Non-pigmented ciliary epithelial cell (primary cell): ENCODE data around the gene ERF.

Experiments
- DNase-seq: peaks from one replicate; pipeline ENCODE4 v3.0.0-alpha.2; 2010; ENCODE audit warnings: low read depth

The ERF gene

DNA sequence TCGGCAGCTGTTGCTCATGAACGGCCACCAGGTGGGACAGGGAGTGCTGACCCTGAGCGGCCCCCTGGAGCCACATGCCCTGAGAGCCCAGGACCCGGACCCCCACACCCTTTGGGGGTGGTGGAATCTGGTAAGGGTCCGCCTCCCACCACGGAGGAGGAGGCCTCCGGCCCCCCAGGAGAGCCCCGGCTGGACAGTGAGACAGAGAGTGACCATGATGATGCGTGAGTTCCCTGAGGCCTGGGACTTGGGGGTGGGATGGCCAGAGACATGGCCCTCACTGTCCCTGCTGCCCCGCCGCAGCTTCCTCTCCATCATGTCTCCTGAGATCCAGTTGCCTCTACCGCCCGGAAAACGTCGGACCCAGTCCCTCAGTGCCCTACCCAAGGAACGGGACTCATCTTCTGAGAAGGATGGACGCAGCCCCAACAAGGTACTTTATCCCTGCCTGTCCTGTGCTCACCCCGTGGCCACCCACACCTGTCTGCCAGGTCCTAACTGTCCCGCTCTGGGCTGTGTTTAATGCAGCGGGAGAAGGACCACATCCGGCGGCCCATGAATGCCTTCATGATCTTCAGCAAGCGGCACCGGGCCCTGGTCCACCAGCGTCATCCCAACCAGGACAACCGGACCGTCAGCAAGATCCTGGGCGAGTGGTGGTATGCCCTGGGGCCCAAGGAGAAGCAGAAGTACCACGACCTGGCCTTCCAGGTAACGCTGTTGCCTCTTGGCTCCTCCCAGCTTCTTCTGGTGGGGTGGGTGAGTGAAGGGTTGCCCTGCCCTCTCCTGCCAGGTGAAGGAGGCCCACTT, 32.3 kb upstream of the ERF start:
- no peak for DNase-seq

DNA sequence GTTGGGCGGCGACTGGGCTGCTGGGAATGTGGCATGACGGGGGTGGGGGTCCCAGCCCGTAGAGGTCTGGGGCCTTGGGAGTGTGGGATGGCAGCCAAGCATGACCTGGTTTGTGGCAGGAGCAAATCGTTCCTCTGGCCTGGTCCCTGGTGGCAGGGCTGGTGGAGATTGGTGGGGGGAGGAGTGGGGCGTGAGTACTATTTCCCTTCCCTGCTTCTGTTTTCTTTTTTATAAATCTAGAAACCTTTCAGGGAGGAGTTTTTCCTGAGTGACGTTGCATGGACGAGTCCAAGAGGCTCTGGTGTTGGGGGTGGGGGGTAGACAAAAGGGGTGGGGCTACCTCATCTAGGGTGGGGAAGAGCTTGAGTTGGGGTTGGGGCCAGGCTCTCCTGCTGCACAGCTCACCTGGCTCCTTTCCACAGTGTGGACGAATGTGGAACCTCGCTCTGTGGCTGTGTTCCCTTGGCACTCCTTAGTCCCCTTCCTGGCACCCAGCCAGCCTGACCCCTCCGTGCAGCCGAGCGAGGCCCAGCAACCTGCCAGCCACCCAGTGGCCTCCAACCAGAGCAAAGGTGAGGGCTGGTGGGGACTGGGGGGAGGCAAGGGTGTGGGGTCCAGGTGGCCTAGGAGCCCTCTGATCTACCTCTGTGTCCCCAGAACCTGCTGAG, 31.6 kb upstream of the ERF start:
- no peak for DNase-seq

DNA sequence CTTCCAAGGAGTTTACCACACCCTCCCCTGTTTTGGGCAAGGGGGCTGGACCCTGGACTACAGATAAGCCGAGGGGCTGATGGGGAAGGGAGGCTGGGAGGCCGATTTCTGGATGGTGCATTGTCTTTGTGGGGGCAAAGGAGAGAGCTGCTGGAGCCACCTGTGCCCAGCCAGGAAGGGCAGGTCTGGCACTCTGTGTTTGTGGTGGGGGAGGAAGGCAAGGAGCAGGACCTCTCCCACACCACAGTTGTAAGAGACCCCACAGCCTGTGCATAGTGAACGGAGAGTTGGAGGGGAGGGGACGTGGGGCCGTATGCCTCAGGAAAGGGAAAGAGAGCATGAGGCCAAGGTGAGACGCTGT, 31.0 kb upstream of the ERF start:
- DNase-seq: no peak

DNA sequence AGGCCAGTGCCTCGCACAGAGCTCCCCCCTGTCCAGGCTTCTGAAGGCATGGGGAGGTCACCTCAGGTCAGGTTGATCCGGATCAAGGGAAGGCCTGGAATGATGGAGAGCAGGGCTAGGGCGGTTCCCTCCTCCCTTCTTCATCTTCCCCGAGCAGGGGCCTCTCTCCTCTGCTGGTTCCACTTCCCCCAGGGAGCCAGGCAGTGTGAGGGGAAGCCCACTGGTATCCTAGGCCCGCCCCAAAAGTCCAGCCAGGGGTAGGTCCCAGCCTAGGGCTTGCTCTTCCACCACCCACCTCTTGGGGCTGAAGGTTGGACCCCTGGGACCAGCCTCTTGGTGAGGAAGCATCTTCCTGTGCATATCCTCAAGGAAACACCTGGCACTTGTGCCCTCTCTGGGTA, 30.6 kb upstream of the ERF start:
- no peak for DNase-seq

DNA sequence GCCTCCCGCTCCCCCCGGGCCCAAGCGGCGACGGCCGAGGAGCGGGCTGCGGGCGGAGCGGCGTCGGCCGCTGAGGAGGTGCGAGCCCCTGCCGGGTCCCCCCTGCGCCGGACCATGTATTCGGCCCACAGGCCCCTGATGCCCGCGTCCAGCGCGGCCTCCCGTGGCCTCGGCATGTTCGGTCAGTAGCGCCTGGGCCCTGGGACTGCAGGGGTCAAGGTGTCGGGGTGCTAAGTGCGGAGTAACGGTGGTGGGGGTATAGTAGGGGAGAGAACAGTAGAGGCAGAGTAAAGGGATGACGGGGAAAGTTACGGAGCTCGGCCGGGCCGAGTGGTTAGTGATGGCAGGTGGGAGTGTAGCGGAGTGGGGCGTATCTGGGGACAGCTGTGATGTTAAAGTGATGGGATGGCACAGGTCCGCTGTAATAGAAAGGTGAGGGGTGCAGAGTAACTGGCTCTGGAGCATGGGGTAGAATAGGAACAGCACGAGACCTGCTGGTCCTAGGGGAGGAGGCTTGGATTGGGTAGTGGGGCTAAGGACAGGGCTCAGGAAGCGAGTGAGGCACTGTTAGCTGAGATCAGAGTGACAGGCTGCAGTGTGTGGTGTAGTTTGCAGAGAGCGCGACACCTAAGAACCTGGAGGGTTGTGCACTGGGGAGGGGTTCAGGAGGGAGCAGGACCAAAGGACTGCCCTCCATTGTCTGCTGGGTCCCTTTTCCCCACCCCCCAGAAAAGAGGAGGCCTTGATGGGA, 29.8 kb upstream of the ERF start:
- DNase-seq: no peak

DNA sequence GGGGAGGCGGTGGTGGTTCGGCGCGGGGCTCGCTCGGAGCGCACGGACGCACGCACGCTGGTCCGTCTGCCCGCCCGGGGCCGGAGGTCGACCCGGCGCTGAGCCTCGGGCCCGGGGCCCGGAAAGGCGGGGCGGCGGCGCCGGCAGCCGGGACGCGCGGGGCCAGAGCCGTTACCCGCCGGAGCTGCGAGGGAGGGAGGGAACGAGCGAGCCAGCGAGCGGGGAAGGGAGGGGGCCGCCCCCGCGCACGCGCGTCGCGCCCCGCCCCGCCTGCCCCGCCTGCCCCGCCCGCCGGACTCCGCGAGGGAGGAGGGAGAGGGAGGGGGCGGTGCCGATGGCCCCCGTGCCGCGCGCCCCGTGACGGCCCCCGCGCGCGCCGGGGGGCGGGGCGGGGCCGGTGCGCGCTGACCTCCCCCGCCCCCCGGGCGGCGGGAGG, 29.2 kb upstream of the ERF start:
- no peak for DNase-seq

DNA sequence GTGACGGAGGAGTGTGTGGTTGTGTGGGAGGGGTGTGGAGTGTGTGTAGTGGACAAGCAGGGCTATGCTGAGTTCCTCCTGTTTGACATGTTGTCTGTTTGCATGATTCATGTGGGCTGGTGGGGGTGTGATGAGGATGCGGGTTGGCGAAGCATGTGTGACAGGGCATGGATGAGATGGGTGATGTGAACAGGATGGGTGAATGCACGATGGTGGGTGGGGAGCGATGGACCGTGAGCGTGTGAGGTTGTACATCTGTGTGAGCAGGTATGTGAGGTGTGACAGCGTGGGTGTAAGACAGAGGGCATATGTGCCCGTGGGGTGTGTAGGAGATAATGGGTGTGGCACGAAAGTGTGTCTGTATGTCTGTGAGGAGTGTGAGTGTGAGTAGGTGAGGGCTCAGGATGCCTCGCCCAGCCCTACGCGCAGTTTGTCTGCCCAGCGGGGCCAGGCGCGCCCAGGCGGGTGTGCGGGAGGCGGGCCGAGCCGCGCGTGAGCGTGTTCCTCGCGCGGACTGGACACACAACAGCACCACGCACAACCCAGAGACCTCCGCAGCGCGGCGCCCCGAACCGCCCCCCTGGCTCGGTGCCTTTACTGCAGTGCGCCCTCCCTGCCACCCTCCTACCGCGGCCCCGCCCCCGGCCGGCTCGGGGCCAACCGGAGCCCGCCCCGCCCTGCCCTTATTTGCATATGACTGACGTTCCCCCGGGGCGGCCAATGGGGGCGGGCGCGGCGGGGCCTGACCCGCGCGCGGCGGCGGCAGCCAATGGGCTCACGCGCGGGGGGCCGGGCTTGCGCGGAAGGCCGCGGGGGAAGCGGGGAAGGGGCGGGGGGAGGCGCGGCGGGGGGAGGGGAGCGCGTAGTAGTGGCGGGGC, 28.5 kb upstream of the ERF start:
- no peak for DNase-seq

DNA sequence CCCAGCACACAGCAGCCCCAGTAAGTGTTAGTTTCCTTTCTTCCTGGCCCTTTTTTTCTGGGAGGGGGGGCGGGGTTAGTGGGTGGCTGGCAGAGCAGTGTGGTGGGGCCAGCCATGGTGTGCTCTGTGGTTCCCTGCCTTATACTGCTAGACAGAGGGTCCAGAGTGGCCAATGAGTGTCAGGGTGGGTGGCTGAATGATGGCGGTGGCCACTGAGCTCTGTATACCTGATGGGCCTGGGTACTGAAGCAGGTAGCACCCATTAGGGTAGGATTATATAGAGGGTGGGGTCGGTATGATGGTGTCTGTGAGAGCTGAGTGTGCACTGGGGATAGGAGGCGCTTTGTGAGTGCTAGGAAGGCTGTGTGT, 27.9 kb upstream of the ERF start:
- DNase-seq: no peak

DNA sequence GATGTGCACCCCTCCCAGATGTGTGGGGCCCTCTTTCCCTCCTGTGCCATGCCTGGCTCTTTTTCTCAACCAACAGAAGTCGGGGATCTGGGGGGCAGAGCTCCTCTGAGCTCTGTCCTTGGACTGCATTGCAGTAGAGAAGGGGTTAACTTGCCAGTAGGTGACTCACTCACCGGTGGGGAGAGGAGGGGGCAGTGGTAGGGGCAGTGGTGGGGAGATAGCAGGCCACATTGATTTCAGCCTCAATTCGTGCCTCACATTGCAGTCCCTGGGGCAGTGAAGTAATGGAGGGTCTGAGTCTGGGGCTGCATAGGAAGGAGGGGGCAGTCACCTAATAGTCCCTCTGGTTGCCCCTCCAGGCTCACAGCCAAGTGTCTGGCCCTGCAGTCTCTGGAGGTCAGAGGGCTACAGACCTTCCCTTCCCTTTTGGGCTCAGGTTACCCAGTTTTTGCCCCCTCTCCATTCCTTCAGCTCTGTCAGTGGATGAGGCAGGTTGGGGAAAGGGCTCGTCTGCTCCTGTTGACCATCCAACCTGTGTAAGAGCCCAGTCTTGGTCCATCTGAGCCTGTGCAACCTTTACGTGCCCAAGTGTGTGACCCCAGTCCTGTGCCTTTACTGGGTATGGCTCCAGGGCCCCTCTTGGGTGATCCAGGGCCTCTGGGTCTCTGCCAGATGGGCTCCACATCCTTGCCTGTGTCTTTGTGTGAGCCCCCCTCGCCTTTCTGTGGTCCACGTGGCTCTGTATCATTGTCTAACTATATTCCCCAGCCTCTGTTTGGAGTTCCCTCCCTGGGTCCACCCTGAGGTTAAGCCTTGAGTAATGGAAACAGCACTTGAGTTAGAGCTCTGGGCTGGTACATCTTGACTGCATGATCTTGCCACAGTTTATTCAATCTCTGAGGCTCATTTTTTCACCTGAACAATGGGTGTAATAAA, 27.2 kb upstream of the ERF start:
- no peak for DNase-seq

DNA sequence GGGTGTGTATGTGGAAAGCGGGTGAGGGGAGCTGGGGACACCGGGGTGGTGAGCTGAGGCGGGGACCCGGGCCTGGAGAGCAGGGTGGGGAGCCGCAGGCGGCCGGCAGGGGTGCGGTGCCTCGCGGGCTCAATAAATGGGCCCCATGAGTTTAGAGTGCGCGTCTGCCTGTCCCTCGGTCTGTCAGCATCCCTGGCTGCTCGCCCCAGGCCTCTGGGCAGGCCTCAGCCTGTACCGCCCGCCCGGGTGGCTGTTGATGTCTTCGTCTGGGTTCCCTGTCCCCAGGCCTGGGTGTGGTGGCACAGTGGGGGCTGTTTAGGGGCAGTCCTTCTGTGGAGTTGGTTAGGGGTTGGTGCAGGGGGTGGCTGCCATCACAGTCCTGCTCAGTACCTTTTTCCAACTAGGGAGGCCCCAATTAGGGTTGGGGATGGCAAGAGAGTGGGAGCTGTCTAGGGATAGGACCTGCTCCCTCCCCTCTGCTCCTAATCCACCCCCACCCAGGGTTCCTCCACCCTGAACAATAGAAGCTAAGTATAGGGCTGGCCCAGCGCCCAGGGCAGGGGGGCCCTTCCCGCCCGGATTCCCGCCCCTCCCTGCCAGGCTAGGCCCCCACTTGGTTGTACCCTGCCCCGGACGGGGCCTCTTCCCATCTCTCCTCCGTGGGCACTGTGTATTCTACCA, 26.4 kb upstream of the ERF start:
- no peak for DNase-seq

DNA sequence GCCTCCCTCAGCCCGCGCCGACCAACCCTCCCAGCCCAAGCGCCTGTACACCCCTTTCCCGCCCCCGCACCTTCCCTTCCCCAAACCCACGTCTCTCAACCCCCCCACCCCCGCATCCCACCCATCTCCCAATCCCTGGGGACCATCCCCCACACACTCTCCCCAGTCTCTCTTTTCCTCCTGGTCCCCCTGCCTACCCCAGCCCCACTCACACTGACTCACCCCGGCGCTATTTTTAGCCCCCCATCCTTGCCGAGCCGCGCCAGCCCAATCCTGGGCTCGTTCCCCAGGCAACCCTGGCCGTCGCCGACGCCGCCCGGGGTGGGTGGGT, 25.9 kb upstream of the ERF start:
- no peak for DNase-seq

DNA sequence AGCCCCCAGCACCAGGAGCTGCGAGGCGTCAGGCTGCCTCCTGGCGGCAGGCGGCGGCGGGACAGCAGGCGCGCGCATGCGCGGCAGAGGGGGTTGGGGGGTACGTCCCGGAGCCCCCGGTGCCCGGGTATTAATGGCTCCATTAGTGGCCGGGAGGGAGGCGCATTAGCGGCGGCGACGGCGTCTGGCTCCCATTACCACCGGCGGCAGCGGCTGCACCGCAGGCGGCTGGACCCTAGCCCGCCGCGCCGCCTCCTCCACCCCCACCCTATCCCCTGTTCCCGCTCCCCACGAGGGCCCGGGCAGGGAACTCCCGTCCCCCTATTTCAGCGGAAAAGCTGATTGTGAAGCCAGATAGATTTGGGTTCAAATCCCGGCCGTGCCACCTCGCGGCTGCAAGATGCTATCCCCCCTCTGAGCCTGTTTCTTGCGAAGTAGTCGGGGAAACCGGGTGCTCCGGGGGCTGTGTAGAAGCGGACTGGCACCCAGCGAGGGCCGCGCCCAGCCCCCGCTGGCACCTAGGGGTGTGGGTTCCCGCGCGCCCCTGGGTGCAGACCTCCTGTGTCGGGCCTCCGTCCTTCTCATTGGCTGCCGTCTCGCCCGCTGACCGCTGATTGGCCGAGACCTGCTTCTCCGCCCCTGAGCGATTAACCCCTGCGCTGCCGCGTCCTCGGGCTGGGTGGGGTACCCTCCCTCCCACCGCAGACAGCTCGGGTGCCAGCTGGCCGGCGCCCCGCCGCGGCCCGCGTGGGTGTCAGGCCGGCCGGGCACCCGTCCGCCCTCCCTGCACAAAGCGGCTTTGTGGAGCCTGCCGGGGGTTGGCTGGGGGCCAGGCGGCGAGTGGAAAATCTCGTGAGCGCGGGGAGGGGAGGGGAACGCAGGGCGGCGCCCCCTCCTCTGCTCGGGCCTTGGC, 25.2 kb upstream of the ERF start:
- no peak for DNase-seq

DNA sequence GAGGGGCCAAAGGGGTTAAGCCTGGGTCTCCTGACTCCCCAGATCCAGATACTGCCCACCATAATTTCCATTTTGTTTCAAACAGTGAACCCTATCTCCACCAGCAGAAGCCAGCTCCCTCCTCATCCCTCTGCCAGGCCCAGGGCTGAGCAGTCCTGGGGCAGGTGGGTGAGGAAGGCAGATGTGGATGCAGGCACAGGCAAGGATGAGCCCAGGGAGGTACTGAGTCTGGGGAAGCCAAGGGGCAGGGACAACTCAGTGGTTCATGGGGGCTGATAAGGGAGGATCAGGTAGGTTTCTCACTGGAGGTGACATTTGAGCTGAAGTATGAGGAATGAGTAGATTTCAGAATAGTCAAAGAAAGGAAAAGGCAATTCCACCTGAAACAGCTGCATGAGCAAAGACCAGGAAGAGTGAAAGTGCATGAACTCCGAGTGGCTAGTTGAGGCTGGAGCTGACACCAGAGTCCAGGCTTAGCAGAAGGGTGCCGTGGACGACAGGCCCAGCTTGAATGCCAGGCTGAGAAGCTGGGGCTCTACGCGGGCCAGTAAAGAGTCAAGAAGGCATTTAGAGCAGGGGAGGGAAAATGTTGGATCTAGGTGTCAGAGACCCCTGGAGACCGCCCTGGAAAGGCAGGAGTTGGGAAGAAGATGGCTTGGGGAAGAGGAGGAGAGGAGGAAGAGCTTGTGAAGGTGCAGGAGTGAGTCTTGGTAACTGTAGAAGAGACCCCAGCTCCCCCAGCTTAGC, 24.4 kb upstream of the ERF start:
- DNase-seq: no peak

DNA sequence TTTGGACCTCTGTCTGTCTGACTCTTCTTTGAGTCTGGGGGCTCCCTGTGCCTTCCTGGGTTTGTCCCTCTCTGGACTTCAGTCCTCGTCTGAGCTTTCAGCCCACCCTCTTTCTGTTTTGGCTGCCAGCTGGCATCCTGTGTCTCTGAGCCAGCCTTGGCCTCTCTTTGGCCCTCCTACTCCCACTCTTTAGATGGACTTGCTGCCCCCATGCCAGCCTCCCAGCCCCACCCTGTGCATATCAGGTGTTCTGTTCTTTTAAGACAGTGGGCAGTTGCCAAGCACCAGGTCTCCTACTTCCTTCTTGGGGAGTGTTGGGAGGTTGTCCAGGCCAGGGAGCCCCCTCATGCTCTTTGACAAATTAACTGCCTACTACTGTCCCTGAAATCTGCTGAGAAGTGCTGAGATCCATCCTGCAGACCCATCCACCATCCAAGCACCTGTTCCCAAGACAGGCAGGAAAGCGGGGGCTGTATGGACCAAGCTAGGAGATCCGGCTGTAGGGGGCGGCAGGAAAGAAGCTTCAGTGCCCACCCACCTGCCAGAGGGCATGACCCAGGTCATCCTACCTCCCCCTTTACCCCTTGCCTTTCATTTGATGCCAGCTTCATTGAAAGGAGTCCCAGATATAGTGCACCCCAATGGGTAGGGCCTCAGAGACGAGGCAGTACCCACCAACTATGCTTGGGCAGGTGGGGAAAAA, 23.7 kb upstream of the ERF start:
- DNase-seq: no peak

DNA sequence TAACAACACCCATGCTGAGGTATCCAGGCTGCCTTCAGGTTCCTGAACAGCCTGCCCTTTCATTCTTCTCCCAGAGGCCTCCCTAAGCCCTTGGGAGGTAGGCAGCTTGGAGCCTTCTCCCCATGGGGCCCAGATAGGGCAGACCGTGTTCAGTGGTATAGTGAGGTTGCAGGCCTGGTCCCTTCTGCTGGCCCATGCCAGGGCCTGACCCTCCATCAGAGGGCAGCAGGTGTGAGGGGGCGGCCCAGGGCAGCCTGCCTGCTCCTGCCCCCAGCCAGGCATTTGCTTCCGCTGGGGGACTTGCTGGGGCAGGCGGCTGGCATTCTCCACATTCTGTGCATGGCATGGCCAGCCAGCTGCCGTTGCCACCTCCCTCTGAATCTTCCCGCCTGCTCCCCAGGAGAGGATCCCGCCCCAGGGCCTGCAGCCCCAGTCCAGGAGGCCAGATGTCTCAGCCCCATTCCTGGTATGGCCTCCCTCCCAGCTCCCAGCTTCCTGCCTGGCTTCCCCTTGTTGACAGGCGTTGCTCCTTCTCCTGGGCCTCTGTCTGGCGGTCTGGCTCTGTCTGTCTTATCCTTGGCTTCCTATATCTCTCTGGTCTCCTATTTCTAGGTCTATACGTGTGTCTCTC, 23.0 kb upstream of the ERF start:
- no peak for DNase-seq

DNA sequence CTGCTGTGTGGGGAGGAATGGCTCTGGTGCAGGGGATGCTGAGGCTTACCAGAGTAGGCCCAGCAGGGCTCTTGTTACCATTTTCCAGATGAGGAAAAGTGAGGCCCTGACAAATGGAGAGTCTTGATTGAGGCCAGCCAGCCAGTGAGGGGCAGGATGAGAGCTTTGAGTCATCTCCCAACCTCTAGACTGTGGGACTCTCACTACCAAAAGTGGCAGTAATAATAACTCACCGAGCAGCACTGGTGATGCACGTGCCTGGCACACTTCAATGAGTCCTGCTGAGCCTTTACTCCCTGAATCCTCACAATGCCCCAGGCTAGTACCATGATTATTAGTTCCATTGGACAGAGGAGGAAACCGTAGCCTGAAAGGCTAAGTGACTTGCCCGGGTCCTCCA, 21.9 kb upstream of the ERF start:
- DNase-seq: no peak

DNA sequence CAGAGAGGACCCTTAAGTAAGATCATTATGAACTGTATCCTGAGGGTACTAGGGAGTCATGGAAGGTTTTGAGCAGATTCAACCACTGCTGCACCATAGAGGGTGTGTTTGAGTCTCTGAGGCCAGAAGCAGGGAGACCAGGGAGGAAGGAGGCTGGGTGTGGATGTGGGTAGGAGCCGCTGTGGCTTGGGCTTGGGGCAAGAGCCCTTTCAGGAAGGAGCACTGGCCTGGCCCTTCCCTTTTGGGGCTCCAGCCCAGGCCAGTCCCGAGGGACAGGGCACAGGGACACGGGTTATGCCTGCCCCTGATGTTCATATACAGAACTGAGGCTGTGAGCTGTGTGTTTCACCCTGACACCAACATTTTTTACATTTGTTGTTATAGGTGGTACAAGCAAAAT, 21.4 kb upstream of the ERF start:
- no peak for DNase-seq

DNA sequence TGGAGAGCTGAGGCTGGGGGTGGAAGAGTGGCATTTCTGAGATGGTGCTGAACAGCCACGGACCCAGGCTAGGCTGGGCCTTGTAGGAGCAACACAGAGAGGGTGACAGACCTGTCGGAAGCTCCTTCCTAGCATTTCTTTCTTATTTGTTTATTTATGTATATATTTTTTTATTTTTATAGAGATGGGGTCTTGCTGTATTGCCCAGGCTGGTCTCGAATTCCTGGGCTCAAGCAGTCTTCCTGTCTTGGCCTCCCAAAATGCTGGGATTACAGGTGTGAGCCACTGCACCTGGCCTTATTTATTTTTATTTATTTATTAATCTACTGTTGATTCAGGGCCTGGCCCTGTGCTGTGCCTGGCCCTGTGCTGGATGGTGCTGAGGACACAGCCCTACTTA, 20.6 kb upstream of the ERF start:
- no peak for DNase-seq
